Lower lobe of right lung (tissue), 2 donors: ENCODE results near the gene MEGF9. TPM values are rescaled to one million over a fixed set of nuclear protein-coding genes. Genes with fewer than 3 reads are reported as not detected.
A peak's percentile ranks its signal among the peaks of the same experiment; 100 is the strongest.

Experiments used
- ATAC-seq, 2 donors: fragments of 200-7000 bp; cut with Tn5 transposase; one replicate each; pipeline ENCODE4 v1.9.1; 2020 to 2022; ENCODE audit warnings: mild to moderate bottlenecking in 2 of 2, moderate library complexity in 2 of 2
- DNase-seq: peaks from one replicate; pipeline ENCODE4 v3.0.0-alpha.2; 2020
- H3K27ac ChIP-seq: fragments of 200-600 bp; one replicate; pipeline ENCODE4 v1.8.0; 2022
- H3K27me3 ChIP-seq: fragments of 200-600 bp; one replicate; pipeline ENCODE4 v1.8.0; 2022; ENCODE audit warnings: low read depth
- H3K36me3 ChIP-seq: fragments of 200-600 bp; one replicate; pipeline ENCODE4 v1.8.0; 2022; ENCODE audit warnings: mild to moderate bottlenecking
- H3K4me1 ChIP-seq: fragments of 200-600 bp; one replicate; pipeline ENCODE4 v1.8.0; 2022
- H3K4me3 ChIP-seq: fragments of 200-600 bp; one replicate; pipeline ENCODE4 v1.8.0; 2022; ENCODE audit warnings: mild to moderate bottlenecking
- H3K9me3 ChIP-seq: fragments of 200-600 bp; one replicate; pipeline ENCODE4 v1.8.0; 2022
- intact Hi-C: fragments of 100-400 bp; cut with DNase I; formaldehyde crosslinking; loops from one replicate; pipeline ENCODE4 v1.11.0; 2022
- total RNA-seq: library from RNA; stranded (reverse); fragmentation: NEBNext Ultra II Directional; extraction: Animal tissue kit (Norgen Biotek cat#: 25700); gene quantifications from one replicate; pipeline ENCODE4 v1.2.1, GENCODE V29; 2021
- TF ChIP-seq, protein P1 (sequence below): fragments of 200-600 bp; IDR thresholded peaks from one replicate; pipeline ENCODE4 v1.8.0; 2022; ENCODE audit warnings: antibody characterized with exemption, mild to moderate bottlenecking
- donor health status: DM: no; HTN: yes; CAD: no; lungs with severe emphysema.

Gene MEGF9
- total RNA-seq, 1 donor from 2014 or later, result 71.1 TPM

DNA sequence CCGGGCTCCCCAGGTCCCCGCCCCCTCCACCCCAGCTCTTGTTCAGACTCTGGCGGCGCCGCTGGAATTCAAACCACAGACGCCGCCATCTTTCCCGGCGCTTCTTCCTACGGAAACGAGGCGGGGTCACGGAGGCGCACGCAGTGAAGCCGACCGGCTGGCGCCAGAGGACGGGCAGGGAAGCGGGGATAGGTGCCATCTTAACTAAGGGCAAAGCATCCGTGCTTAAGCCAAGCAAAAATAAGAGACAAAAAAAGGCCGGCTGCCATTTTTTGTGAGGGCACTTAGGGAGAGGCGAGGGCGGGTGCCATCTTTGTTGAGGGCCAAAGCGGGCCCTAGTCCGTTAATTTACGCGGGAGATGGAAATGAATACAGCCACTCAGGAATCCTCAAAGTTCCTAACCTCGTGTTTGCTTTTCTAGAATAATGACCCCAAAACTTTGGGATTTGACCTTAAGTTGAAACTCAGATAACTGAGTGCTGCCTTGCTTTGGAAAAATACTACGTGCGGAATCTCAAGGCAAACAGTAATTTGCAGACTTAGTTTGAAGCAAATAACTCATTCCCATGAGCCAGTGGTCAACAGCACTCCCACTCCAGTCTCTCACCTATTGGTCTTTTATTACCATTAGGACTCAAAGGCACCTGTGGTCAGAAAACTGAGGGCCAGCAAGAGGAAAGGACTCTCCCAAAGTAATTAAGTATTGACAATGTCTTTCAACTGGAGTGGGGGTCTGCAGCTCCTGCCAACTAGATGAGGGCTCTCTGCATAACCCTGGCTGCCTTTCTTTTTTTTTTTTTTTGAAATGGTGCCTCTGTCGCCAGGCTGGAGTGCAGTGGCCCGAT is 134.0 kb downstream of the MEGF9 start, which contains the start of gene CDK5RAP2:
TSS of gene CDK5RAP2 (minus strand) at position 117 of the 846 bp plus-strand sequence. CDS start 189 bp downstream, outside the sequence.
- DNase-seq, result peak; percentile 97
- intact Hi-C loops, result no loop called here
- Histone ChIP-seq H3K27ac (peak within 1 kb of the TSS; percentile 80), H3K4me1 (peaks cover 16% of the 10 kb centered on the region), H3K9me3 (no peaks in the 10 kb centered on the region), H3K4me3 (peak within 1 kb of the TSS; percentile 69), H3K36me3 (peaks cover 9% of the 10 kb centered on the region), H3K27me3 (no peaks in the 10 kb centered on the region)
- ATAC-seq, result peak; percentile 98 to 99
- TF ChIP-seq, protein P1, sequence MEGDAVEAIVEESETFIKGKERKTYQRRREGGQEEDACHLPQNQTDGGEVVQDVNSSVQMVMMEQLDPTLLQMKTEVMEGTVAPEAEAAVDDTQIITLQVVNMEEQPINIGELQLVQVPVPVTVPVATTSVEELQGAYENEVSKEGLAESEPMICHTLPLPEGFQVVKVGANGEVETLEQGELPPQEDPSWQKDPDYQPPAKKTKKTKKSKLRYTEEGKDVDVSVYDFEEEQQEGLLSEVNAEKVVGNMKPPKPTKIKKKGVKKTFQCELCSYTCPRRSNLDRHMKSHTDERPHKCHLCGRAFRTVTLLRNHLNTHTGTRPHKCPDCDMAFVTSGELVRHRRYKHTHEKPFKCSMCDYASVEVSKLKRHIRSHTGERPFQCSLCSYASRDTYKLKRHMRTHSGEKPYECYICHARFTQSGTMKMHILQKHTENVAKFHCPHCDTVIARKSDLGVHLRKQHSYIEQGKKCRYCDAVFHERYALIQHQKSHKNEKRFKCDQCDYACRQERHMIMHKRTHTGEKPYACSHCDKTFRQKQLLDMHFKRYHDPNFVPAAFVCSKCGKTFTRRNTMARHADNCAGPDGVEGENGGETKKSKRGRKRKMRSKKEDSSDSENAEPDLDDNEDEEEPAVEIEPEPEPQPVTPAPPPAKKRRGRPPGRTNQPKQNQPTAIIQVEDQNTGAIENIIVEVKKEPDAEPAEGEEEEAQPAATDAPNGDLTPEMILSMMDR, result no peak

DNA sequence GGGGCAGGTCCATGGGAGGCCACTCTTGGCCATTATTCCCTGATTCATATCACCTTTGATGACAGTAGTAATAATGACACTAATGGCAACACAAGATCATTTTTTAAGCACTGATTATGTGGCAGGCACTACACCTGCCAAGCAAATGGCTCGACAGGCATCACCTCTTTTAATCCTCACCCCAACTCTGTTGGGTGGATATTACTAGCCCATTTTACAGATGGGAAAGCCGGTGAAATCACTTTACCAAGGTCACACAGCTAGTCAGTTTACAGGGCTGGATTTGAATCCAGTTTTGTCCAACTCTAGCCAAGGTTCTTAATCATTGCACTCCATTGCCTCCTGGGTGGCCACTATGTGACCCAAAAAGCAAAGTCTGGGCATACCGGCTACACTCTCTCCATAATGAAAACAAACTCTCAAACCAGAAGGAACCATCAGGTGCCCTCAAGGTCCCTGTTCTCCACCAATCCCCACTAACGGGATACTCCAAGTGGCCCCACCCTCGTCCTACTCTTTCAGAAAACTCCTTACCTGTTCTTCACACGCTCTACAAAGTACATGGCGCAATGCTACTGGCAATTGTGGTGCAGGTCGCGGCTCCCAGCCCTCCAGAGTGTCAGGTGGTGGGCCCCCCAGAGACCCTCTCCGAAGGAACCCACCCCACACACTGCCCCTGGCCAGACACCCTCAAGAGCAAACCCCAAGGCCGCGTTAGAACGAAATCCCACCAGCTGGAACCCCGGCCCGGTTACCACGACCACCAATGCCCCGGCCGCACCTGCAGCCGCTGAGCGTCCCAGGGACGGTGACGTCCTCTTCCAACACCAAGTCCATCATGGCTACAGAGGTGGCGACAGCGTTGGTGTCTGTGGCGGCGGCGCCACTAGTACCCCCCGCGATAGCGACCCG is 134.9 kb downstream of the MEGF9 start:
- H3K4me1 ChIP-seq, result peaks cover 16% of the 10 kb centered on the region
- peaks cover 9% of the 10 kb centered on the region for H3K36me3 ChIP-seq
- DNase-seq (peak; percentile 55), ATAC-seq (peak; percentile 51 to 60)
- H3K27me3 ChIP-seq, result no peaks in the 10 kb centered on the region
- no peaks in the 10 kb centered on the region for H3K9me3 ChIP-seq
- peak overlapping the region; percentile 80 for H3K27ac ChIP-seq
- intact Hi-C loops, result no loop called here
- TF ChIP-seq, protein P1, result no peak
- H3K4me3 ChIP-seq, result peak overlapping the region; percentile 69

DNA sequence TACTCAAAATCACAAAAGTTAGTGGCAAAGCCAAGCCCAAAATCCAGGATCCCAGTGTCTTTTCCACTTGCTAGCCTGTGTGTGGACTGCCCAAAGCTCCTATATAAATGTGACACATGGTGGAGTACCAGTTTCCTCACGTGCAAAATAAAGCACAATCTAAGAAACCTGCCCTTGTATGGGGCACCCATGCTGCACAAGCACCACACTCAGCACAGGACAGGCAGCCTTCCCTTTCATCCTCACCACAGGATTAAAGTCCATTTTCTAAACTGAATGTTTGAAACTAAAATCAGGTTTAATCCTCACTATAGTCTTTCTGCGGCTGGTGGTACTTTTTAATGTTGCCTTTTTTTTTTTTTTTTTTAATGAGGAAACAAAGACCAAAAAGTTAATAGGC is 139.8 kb downstream of the MEGF9 start:
- TF ChIP-seq, protein P1, result no peak
- no peak overlapping the region for H3K4me3 ChIP-seq
- peaks cover 14% of the 10 kb centered on the region for H3K4me1 ChIP-seq
- intact Hi-C loops, result no loop called here
- peaks cover 35% of the 10 kb centered on the region for H3K36me3 ChIP-seq
- DNase-seq, result no peak
- no peaks in the 10 kb centered on the region for H3K9me3 ChIP-seq
- ATAC-seq, result no peak
- no peaks in the 10 kb centered on the region for H3K27me3 ChIP-seq
- no peak overlapping the region for H3K27ac ChIP-seq

DNA sequence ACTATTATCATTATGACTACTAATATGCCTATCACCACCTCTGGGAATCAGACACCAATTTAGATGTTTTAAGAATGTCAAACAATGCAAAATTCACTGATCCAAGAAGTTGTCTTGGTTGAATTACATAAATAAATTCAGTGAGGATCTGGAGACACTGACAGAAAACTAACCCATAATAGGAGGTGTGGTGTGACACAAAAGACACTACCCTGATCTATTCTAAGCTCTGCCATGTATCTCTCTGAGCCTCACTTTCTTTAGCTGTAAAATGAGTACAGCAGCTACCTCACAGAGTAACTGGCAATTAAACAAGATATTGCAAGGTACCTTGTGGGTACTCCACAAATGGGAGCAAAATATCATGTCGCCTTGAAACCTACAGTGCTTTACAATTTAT is 141.8 kb downstream of the MEGF9 start:
- DNase-seq, result no peak
- Histone ChIP-seq H3K27ac (no peak overlapping the region), H3K4me1 (peaks cover 5% of the 10 kb centered on the region), H3K4me3 (no peak overlapping the region), H3K36me3 (peaks cover 55% of the 10 kb centered on the region), H3K27me3 (no peaks in the 10 kb centered on the region), H3K9me3 (no peaks in the 10 kb centered on the region)
- intact Hi-C loops, result no loop called here
- TF ChIP-seq, protein P1, result no peak
- ATAC-seq, result no peak

DNA sequence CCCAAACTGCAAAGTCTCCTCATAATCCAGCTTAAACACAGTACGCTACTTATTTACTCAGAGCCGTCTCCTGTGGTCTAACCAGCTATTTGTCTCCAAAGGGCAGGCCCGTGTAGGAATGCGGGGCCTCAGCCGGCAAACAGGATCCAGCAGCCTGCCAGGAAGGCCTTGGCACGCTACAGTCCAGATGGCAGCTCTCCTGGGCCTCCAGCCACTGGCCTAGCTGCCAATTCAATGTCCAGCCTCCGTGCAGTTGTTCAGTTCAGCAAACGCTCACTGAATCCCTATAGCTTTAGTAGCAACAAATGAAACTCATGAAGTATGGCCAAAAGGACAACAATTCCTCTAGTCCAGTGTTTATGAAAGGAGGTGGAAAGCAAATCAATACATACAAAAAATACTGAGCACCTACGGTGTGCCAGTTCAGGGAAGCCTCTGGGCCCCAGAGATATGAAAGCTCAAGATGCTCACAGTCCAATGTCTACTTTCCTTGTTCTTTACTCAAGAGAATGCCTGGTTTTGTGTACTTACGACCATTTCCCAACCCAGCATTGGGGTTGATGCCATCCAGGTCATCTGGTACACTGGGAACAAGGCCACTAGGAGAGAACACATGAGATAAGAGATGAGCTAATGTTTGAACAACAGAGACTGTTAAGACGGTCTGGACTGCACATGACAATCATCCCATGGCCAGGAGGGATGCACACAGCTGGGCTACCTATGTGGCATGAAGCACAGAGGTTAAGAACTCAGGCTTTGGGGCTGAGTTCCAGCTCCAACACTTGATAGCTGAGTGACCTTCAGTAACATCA is 142.6 kb downstream of the MEGF9 start:
- TF ChIP-seq, protein P1, result no peak
- DNase-seq (peak; percentile 59), ATAC-seq (peak; percentile 67 to 81)
- intact Hi-C loops, result no loop called here
- Histone ChIP-seq H3K4me3 (no peak overlapping the region), H3K27ac (peak overlapping the region; percentile 58), H3K4me1 (peaks cover 5% of the 10 kb centered on the region), H3K27me3 (no peaks in the 10 kb centered on the region), H3K9me3 (no peaks in the 10 kb centered on the region), H3K36me3 (peaks cover 60% of the 10 kb centered on the region)
